NCI-H2107 treated with DMSO at 0.1 percent for 48 hours (cell line): ENCODE measurements around the gene RAB3C.

Experiments
- DNase-seq: peaks from one replicate; lab custom pipeline; 2025; ENCODE audit not compliant: unreplicated experiment; lab: John Stamatoyannopoulos, UW

The RAB3C gene

DNA sequence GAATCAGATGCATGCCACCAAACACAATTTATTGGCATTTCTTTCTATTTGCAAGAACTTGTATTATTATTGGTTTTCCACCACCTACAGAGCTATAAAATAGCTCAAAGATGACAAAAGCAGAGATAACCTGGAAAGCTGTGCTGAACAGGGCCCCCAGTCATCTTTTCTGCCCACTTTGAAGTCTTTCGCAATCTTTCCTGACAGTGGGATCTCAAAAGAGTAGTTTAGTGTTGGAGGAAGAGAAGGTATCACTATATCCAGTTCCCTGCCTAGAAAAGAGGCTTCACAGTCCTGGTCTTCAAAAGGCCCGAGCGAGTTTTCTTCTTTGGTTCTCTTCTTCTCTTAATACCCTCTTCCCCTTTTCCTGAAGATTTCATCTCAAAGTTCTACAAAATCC lies 231.0 kb downstream of the RAB3C start:
- no peak for DNase-seq

DNA sequence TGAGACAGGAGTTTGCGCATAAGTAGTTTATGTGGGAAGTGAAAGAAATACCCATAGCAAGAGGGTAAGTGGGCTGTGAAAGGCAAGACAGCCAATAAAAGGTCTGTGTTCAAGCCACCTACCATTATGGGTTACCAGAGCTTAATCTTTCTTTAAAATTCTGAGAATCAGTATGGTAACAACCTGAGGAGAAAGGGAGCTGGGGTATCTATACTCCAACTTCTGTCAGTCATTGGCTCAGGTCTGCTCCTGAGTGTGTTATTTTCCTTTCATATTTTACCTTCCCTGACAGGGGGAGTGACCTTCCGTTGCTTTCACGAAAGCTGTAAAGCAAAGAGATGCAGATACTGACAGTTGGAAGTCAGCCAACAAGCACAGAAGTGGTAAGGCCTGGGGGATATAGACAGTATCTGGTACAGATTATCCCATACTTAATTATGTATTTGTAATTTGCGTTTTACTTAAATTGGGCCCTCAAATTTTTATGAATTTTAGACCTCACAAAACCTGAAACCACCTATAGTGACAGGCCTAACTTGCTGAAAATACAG lies 233.4 kb downstream of the RAB3C start:
- DNase-seq, result no peak

DNA sequence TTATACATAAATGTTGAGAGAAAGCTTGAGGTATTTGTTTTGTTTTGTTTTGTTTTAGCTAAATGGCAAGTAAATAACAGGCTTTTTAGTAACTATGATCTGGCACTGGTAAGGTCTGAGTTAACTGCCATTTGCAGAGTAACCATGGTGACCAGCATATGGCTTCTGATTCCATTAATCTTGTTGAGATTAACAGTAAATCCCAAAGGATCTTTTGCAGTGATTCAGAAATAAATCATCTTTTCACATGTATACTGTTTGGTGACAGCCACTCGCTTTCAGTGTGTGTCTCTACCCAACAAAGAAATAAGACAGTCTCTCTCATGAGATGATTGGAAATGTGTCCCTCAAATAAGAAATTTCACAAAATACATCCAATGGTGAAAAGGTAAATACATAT lies 235.6 kb downstream of the RAB3C start:
- no peak for DNase-seq

DNA sequence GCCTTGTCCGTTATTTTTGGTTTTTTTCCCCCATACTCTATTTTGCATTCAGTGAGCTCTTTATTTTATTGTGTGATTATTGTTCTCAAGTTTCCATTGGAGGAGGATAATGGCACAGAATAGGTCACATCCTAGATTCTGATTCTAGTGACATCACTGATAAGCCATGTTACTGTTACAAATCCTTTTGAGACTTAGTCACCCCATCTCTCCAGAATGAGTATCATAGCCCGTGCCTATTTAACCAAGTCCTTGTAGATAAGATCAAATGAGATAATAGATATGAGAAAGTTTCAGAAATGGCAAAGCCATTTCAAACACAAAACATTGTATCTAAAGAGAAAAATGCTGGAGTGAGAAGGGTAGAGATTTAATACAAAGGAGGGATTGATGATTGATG lies 242.6 kb downstream of the RAB3C start:
- DNase-seq, result no peak

DNA sequence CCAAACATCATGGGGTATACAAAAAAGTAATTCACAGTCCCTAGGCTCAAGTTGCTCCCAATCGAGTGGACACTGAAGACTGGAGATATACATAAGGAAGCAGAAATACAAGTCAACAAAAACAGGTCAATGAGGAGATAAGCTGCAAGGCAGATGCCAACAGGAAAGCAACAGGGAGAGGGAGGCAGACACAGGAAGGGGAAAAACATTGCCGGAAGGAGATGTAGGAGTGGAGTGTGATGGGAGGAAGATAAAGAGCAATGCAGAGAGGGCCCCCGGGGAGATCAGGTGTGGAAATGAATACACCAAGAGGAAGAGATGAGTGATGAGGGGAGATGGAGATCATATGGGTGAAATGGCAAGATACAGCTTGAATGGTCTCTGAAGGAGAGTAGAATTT lies 243.0 kb downstream of the RAB3C start:
- no peak for DNase-seq

DNA sequence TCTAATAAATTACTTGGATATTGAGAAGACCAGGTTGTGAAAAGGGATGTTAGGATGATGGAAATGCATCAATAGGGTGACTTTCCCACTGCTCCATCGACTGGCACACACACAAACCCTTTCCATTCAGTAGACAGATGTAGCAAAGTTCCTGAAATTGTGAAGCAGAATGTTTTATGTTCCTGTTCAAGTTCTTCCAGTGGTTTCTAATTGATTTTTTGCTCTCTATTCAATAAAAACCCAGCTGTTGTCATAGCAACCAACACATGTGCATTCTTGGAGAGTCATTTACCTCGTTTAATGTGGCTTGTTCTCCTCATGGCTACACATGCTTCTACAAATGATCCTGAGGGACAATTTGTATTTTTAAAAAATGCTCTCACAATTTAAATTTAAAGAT lies 244.6 kb downstream of the RAB3C start:
- DNase-seq, result no peak

DNA sequence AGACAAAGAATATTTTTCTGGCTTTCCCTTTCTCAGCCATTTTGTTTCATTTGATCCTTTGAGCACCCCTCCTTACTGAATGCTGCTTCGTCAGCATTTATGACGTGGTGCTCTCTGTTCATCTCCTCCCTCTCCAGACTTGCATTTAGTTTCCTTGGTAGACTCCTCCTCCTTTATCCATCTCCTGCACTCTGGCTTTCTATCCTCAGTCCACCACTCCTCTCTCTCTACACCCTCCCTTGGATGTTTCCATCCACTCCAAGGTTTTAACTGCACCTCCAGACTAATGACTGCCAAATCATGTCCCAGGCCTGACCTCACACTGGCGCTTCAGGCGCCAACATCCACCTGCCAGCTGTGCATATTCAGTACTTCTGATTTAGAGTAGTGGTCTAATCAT lies 245.4 kb downstream of the RAB3C start:
- DNase-seq, result no peak

DNA sequence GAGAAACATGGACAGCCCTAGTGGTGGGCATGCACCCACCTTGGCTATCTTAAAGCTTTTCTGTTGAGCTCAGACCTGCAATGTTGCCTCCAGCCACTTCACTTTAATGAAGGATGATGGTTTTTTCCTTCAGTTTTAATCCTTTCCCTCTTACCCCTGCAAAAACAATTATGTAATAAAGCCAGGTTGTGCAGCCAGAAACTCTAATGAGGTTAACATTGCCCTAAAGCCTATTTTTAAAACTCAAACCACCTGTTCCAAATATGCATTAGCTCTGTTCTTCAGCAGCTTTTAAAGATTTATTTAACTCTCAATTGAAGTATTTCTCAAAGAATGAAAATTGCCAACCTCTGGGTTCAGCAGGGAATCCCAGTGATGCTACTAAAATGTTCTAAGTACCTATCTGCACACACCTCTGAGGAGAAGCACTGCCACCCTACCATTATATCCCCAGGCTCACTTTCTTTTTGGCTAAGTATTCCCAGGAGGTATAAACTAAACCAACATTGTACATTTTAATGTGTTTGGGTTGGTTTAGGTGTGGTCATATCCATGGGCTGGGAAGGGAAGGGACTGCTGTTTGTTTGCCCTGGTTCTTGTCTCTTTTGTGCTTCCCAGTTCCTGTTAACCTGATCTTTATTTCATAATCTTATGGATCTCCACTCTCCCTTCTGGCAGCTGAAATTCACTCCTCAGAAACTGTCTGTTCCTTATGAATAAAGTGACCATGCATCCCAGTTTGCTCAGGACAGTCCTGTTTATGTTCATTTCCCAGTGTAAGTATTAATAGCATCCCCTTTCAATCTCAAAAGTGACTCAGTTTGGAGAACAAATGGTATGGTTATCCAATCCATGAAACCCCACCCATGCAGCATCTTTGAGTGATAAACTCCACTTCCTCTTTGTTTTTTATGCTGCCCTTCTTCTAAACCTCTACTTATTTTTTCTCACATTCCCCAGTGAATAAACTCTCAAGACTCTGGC lies 251.7 kb downstream of the RAB3C start:
- DNase-seq, result no peak

DNA sequence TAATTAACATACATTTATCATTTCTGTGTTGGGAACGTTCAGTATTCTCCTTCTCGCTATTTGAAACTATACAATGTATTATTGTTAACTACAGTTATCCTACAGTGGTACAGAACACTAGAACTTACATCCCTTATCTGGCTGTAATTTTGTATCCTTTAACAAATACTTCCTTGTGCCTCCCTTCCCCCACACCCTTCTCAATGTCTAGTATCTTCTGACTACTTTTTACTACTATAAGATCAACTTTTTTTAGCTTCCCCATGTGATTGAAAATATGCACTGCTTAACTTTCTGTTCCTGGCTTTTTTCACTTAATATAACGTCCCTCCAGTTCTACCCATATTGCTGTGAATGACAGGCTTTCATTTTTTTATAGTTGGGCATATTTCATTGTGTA lies 253.5 kb downstream of the RAB3C start:
- DNase-seq, result no peak

DNA sequence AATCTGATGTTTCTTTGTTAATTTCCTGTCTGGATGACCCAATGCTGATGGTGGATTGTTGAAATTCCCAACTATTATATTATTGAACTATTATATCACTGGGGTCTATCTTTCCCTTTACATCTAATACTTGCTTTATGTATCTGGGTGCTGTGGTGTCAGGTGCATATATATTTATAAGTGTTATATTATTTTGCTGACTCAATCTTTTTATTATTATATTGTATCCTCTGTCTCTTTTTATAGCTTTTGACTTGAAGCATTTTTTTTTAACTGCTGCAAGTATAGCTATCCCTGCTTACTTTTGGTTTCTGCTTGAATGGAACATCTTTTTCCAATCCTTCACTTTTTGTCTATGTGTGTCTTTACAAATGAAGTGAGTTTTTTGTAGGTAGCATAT lies 255.9 kb downstream of the RAB3C start:
- DNase-seq, result no peak

DNA sequence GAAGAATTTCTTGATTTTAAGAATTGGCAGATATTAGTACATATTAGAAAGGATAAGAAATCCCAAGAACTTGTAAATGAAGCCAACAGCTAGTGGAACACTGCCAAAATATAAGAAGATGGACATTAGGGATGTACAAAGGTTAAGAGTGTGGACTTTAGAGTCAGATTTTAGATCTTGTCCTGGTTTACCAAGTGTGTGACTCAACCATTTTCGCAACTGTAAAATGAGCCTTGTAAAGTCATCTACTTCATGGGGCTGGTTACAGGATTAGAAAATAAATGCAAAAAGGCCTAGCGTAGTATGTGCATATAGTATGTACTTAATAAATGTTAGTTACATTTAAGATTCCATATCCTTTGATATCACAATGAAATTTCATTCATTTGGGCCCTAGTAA lies 260.0 kb downstream of the RAB3C start:
- no peak for DNase-seq

DNA sequence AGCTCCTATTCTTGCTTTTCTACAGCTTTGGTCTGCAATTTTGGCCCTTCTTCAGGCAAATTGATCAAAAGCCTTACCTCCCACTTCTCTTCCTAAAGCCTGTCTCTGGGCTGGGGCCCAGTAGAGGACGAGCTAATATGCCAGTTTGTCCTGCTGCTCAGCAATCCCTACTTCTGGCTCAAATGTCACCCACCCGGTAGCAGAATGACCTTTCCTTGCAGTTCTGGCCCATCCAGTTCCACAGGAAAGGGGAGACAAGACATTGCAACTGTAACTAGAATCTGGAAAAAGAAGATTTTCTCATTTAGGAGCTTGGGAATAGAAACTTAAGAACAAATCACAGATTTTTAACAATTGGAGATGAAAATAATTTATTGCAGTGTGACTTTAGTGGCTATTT lies 261.5 kb downstream of the RAB3C start:
- no peak for DNase-seq

DNA sequence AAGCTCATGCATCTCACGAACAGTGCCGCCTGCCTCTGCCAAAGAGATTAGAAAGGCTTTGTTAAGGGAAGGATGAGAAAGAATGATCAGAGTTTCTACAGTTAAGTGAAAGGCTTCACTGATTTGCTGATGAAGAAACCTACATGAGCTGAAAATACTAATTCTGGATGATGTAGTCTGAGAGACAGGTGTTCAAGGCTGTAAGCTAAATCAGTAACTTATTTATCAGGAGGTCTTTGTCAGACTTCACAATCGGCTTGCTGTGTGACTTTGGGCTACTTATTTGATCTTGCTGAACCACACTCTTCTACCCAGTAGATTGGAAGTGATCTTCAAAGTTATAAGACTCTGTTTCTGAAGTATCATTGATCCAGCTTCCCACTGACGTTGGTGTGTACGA lies 264.2 kb downstream of the RAB3C start:
- no peak for DNase-seq

DNA sequence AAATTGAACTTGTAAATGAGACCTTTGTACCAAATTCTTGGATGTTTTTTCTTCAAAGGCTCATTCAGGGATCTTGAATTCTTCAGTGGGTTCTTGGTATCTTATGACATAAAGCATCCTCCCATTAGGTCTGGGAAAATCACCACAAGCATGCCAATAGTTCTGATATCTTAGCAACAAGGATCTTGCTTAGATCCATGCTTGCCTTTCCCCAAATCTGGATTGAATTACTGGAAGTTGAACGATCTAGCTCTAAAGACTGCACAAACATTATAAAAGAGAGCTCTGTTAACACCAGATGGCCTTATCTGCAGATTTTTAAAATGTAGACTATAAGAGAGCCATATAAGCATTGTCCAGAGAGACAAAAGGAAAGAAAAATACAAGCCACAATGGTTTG lies 266.3 kb downstream of the RAB3C start:
- no peak for DNase-seq

DNA sequence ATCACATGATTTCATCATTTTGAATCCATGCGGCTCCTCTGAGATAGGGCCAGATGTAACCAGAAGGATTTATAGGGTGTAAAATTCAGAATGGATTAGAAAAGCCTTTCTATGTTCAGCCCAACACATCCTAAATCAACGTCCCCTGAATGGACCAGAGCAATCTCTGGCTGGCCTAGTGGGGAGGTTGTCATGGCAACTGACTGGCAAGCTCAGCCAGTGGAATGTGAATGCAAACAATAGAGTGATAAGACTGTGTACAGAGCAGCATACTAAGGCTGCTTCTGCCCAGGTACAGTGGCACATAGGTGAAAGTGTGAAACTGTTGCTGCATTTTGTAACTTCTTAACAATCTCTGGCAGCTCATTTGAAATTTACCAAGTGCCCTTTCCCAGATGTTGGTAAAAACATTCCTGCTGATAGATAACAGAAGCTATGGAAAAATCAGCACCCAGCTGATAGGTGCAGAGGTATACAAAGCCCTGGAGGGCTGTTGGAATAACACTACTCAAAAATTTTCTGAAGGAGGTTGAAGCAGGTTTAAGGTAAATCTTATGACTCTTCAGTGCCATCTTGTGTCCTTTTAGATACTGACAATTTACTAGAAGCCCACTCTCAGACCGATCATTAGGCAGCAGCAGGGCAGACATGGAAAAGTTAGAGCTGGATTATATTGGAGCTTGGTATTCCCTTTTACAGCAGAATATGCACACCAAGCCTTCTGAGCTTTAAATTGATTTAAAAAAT lies 267.2 kb downstream of the RAB3C start:
- no peak for DNase-seq

DNA sequence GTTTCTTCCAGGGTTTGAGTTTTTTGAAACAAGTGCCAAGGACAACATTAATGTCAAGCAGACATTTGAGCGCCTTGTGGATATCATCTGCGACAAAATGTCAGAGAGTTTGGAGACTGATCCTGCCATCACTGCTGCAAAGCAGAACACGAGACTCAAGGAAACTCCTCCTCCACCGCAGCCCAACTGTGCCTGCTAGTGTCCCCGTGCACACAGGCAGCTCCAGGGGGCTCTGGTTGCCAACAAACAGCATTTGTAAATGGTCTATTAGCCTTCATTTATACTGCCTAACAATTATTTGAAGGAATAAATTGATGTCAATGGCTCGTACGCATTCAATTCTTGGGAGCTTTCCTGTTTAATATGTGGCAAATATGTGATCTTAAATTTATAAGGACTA lies 268.3 kb downstream of the RAB3C start:
- no peak for DNase-seq

DNA sequence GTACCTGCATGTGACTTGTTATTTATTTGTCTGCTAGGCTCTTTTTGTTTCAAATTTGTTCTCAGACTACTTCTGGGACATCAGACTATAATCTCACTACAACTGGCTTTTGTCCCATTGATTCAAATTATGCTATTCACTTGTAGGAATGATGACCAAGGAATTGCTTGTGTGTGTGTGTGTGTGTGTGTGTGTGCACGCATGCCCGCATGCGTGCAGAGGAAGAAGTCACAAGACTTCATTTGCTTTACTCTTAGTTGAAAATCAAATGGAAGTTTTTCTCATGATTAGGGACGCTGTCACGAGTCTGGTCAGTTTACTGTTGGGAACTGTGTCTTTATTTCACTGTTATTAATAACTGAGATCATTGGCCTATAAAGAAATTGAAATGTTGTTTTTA lies 268.7 kb downstream of the RAB3C start:
- DNase-seq, result no peak

DNA sequence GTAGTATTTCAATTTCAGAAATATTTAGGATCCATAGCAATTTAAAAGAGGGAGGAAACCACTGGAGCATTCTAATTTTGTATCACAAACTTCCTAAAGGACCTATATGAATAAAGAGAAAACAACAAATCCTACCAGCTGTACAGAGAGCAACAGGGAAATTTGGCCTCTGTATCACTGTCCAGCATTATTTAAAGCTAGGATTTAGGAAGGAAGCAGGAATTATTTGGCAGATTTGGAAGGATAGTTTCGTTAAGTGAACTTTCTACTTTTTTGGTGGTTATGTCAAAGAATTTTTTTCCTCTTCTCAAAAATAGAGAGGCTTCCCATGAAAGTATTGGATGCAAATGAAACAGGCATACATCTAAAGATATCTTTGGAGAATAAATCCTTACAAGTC lies 269.7 kb downstream of the RAB3C start:
- no peak for DNase-seq

DNA sequence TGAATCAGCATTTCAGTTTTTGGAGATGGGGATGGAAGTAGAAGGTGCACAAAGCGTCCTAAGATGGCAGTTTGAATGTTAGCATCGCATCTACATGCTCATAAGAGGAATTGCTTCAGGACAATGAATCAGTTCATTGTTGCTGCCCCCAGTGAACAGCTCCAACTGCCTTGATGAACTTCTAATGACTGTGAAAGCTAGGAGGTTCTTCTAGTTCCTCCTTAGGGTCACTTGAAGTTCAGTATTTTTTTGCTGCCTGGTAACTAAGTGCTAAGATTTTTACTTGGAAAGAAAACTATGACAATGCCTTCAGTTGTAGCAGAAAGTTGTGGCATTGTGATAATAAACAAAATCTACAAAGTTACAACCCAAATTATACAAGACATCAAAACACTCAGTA lies 271.6 kb downstream of the RAB3C start:
- DNase-seq, result no peak

DNA sequence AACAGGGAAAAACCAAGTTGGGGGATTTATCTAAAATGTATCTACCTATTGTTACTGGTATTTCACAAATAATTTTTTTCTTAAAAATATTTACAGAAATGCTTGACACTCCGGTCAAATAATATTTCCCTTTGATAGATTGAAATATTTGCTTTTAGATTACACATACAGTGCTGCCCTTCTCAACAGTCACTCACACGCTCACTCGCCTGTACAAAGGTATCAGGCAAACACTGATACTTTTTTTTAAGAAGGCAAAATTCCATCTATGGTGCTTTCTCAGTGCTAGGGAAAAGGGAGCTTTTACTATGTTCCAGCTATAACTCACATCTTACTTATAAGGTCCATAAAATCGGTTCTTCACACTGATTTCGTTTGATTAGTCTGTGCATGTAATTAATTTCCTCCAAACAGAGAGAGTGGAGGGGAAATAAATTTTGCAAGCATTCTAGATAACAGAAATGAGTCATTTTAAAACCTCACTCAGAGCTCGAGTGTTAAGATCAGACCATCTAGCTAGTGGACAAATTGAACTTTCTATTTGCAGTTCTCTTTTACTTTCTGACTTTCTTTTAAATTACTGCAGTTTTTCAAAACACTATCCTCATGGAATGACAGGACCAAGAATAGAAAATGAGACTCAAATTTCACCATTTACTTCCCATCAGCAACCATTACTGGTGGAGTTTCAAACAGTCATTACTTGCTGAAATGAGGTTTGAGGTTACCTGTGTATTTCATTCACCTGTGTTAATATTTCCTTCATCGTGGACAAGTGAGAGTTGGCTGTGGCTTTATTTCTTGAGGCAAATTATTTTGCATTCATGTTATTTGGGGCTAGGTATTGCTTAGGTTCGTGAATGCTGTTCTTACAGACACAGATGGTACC lies 273.2 kb downstream of the RAB3C start:
- no peak for DNase-seq

DNA sequence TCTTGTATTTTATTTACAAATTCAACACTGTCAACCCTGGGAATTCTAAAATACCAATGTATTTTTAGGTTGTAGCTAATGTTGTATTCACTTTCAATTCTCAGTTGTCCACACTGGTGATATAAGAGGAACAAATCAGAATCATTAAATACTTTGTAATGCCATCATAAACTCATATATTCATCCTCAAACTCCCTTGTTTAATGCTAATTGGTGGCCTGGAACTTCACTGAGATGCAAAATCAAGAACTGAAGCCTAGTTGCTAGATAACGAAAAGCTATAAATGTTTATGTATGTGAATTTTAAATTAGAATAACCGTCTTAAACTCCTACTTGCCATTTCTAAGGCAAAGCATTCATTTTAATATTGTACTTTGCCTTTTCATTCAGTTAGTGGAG lies 274.7 kb downstream of the RAB3C start:
- DNase-seq, result no peak
